LNCAP (cell line): ENCODE results near the gene ZNF230.

ENCODE experiments used
- CTCF ChIP-seq: fragments of 450-650 bp; IDR thresholded peaks from 2 replicates; pipeline ENCODE4 v1.5.1; 2017; ENCODE audit warnings: mild to moderate bottlenecking

ZNF230 gene

GRCh38 chr19:44042147-44042546, 39.4 kb downstream of the ZNF230 start:
- no peak for TF ChIP-seq CTCF

GRCh38 chr19:44050740-44051649, 48.2 kb downstream of the ZNF230 start:
- TF ChIP-seq CTCF, result no peak

- TF ChIP-seq CTCF, result no peak
These were observed 49.1 kb downstream of the ZNF230 start, which contains the start of gene ZNF223 for GRCh38 chr19:44051650-44052402. Gene ZNF223, plus strand, starts transcription at chr19:44052036. Its CDS starts 3,141 bp downstream, at chr19:44055177.

GRCh38 chr19:44055870-44056269, 53.1 kb downstream of the ZNF230 start:
- TF ChIP-seq CTCF, result no peak

- TF ChIP-seq CTCF, result no peak
These were observed 56.5 kb downstream of the ZNF230 start for GRCh38 chr19:44059229-44059628.

GRCh38 chr19:44061038-44061437, 58.3 kb downstream of the ZNF230 start:
- no peak for TF ChIP-seq CTCF
